GM21717 (cell line): ENCODE results near the gene TTN.
"Not testable (repeated sequence)": the region's sequence is repeated elsewhere in the genome, so short reads cannot be mapped to it uniquely, and the experiment has no call there.

Source experiments
- ATAC-seq: cut with Tn5 transposase; IDR thresholded peaks from one replicate; pipeline ENCODE4 v1.9.1; 2021; ENCODE audit warnings: mild to moderate bottlenecking, moderate library complexity; ENCODE audit not compliant: unreplicated experiment

Gene TTN

GRCh38 chr2:178677599-178677998 is 129.6 kb downstream of the TTN start:
- no peak for ATAC-seq

GRCh38 chr2:178676046-178676445 is 131.2 kb downstream of the TTN start:
- ATAC-seq, result no peak

DNA sequence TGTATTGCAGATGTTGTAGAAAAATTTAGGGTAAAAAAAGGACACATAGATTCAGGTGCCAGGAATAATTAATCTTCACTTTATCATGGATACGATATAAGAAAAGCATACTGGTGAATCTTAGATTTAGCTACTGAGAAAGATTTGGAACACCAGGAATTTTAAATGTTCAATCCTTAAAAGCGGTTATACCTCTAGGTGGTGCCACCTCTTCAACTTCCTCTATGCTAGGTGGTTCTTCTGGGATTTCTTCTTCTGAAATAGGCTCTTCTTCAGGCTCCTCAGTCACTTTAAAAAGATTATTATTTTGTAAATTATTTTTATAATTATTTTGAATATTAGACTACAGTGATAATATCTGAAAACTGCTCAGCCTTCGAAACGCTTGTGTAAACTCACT is 133.1 kb downstream of the TTN start:
- ATAC-seq, result no peak

- no peak for ATAC-seq
Measured at GRCh38 chr2:178666458-178666857, 140.8 kb downstream of the TTN start.

- ATAC-seq, result not testable (repeated sequence)
Measured at GRCh38 chr2:178658480-178658879, 148.7 kb downstream of the TTN start.

- ATAC-seq, result no peak
Measured at GRCh38 chr2:178650554-178650953, 156.7 kb downstream of the TTN start.

DNA sequence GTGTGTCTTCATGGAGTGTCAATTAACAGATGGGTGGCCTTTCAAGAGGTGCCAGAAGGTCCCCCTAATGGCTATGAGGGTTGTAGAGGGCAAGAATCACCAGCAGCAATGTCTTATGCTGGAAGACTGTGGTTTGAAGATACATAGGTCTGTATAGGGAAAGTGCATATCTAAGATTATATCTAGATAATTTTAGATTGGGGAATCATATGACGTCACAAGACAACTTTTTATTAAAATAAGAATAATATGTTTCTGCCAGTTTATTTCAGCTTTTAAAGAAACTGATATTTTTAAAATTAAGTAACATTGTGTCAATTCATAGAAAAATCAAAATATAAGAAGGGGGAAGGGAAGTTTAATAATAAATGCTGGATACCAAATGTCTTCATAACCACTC is 162.3 kb downstream of the TTN start:
- ATAC-seq, result no peak

DNA sequence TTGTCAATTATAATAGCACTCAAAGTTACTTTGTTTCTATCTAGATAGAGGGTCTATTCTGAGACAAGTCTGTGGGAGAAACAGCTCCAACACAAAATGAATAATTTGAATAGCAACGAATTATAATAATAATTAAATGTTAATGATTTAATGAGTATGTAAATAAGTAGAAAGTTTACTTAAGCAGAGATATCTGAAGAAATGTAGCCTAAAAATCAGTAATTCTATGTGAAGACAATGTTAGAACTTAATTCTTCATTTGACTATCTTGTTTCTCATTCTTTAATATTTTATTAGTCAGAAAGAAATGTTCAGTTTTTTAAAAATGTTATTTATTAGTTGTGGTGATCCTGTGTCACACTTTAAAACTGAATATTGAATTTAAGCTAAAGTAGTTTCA is 165.7 kb downstream of the TTN start:
- ATAC-seq, result no peak

DNA sequence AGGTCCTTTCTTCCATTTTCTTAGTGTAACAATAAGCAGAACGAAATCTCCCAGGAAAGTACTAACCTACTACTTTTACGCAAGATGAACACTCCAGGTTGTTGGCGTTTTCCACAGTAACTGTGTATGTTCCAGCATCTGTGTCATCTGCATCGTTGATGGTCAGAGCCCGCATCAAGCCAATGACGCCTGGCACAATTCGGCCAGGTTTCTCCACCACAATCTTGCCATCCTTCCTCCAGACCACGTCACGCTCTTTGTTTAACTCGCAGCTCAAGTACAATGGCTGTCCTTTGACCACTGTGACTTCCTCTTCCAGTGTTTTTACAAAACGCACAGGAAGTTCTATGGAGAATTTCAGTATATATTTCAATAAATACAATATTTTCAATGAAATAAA is 171.3 kb downstream of the TTN start:
- no peak for ATAC-seq

DNA sequence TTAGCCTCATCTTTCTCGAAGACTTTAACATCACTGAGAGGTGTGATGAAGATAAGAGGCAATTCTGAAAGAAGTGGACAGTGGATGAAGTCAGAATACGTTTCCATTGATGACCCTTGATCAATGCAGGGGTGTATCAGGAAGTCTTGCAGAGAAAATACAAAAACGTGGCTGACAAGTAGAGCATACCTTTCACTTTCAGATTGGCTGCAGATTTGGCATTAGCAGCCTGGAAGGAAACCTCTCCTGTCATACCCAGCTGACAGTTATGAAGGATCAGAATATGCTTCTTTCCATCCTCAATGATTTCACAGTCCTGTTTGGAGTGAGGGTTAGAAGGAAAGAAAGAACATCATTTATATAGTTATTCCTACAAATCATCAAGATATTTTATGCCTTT is 174.5 kb downstream of the TTN start:
- ATAC-seq, result no peak

DNA sequence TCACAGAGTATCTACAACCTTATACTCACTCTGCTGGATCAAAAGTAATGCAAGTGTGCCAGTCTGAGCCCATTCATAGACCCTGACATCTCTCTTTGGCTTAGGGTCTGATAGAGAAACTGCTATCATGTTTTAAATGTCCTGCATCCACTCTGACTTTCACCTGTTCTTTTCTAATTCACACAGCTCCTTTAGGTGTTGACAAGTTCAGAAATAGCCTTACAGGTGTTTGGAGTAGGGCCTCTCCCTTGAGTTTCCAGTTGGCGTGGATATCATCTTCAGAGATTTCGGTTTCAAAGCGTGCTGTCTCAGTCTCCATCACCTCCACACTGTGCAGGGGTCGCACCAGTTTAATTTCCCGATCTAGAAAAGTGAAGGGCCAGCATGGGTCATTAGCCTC is 176.6 kb downstream of the TTN start:
- ATAC-seq, result no peak

GRCh38 chr2:178629463-178629862 is 177.8 kb downstream of the TTN start:
- ATAC-seq, result no peak

- ATAC-seq, result no peak
Measured at GRCh38 chr2:178628605-178629004, 178.6 kb downstream of the TTN start.

- no peak for ATAC-seq
Measured at GRCh38 chr2:178627401-178627800, 179.8 kb downstream of the TTN start.

GRCh38 chr2:178615969-178616368 is 191.3 kb downstream of the TTN start:
- ATAC-seq, result no peak

- no peak for ATAC-seq
Measured at GRCh38 chr2:178602901-178603300, 204.3 kb downstream of the TTN start.

- ATAC-seq, result no peak
Measured at GRCh38 chr2:178592655-178593054, 214.6 kb downstream of the TTN start.

DNA sequence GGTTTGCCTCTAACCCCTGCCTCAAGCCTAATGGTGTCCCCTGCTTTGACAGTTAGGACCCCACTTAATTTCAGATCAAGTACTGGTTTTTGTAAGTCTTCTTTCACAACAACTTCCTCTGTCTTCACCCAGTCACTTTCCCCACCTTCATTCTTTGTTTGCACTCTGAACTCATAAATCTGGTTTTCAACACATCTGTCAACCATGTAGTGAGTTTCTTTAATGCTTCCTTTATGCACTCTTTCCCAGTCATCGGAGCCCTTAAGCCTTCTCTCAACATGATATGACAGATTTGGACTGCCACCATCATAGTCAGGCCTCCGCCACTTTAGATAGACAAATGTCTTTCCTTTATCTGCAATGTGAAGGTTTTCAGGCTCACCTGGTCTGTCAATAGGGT is 217.9 kb downstream of the TTN start:
- no peak for ATAC-seq

GRCh38 chr2:178584666-178585065 is 222.6 kb downstream of the TTN start:
- ATAC-seq, result no peak

- no peak for ATAC-seq
Measured at GRCh38 chr2:178579006-178579405, 228.2 kb downstream of the TTN start.

GRCh38 chr2:178574789-178575188 is 232.4 kb downstream of the TTN start:
- no peak for ATAC-seq

DNA sequence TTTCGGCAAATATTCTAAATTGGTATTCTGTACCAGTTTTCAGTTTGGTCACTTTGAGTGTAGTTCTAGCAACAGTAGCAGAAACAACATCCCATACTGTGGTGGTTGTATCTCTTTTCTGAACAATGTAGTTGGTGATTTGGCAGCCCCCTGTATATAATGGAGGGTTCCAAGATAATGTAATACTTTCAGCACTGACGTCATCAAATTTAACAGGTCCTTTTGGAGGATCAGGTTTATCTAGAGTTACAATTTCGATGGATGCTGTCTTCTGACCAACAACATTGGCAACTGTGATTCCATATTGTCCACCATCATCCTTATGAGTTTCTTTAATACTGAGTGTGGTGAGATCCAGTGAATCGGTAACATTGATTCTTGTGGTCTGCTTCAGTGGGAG is 239.0 kb downstream of the TTN start:
- ATAC-seq, result no peak

DNA sequence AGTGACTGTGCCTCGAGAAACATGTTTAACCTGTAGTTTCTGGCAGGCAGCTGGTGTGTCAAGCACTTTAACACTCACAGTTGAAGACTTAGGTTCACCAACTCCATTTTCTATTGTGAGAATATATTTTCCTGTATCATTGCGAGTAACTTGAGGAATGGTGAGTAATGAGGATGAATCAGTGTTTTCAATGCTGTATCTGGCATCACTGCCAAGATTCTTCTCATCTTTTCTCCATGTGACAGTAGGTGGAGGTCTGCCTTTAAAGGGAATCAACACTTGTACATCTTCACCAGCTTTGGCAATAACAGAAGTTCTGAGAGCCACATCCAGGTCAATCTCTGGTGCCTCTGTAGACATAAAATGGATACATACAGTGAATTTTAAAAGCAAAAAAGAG is 254.2 kb downstream of the TTN start:
- no peak for ATAC-seq

DNA sequence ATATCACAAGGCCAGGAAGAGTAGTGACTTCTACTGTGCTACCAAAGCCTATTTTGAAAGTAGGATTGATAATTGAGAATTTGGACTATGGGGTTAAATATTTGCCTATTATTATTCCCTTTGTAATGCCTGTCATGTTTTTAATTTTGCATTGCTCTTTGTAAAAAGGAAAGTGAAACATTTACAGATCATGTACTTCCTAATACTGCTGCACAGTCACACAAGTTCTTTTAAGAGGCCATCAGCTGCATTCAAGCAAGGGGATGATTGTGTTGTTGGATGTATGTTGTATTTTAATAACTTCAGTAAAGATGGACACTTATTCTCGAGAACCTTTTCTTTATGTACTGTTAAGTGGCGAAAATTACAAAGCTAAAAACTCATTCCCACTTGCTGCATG is 256.9 kb downstream of the TTN start:
- ATAC-seq, result peak; percentile 72
